HUES48 (cell line): ENCODE data around the gene GRIN3B.
"Not testable (repeated sequence)": the region's sequence is repeated elsewhere in the genome, so short reads cannot be mapped to it uniquely, and the experiment has no call there.

ENCODE experiments used
- H3K27ac ChIP-seq: one replicate; pipeline ENCODE4 v1.7.0; 2013; ENCODE audit warnings: low read depth, low read length, inconsistent platforms
- H3K27me3 ChIP-seq: 2 replicates; pipeline ENCODE4 v1.6.1; 2013; ENCODE audit warnings: mild to moderate bottlenecking, low read length; ENCODE audit not compliant: control insufficient read depth, insufficient read depth
- H3K36me3 ChIP-seq: 2 replicates; pipeline ENCODE4 v1.6.1; 2013; ENCODE audit warnings: low read length; ENCODE audit not compliant: control insufficient read depth, insufficient read depth
- H3K4me1 ChIP-seq: 2 replicates; pipeline ENCODE4 v1.6.1; 2013; ENCODE audit warnings: mild to moderate bottlenecking, low read length; ENCODE audit not compliant: control insufficient read depth, insufficient read depth
- H3K4me3 ChIP-seq: 2 replicates; pipeline ENCODE4 v1.5.1; 2013; ENCODE audit warnings: mild to moderate bottlenecking, low read depth, low read length
- H3K9ac ChIP-seq: 2 replicates; pipeline ENCODE4 v1.6.1; 2013; ENCODE audit warnings: mild to moderate bottlenecking, low read depth, low read length, moderate library complexity
- H3K9me3 ChIP-seq: 2 replicates; pipeline ENCODE4 v1.6.1; 2013; ENCODE audit warnings: low read length; ENCODE audit not compliant: control insufficient read depth, insufficient read depth

The GRIN3B gene

GRCh38 chr19:1000095-1000494 is at the start of gene GRIN3B:
Gene GRIN3B, plus strand, starts transcription at chr19:1000419. Its CDS starts 19 bp downstream, at chr19:1000438.
- Histone ChIP-seq H3K4me1 (no peaks in the 10 kb centered on the region), H3K4me3 (peak within 1 kb of the TSS; percentile 59; the same call in 1 of the 2 replicates), H3K9me3 (no peaks in the 10 kb centered on the region), H3K36me3 (no peaks in the 10 kb centered on the region), H3K9ac (no peak within 1 kb of the TSS), H3K27ac (no peak within 1 kb of the TSS), H3K27me3 (peaks cover 35% of the 10 kb centered on the region)

GRCh38 chr19:952049-952679 is 48.1 kb upstream of the GRIN3B start:
- Histone ChIP-seq H3K4me3 (no peak overlapping the region), H3K9ac (no peak overlapping the region), H3K27me3 (no peaks in the 10 kb centered on the region), H3K9me3 (no peaks in the 10 kb centered on the region), H3K36me3 (no peaks in the 10 kb centered on the region), H3K27ac (peak overlapping the region; percentile 78), H3K4me1 (peaks cover 18% of the 10 kb centered on the region)

GRCh38 chr19:952680-953444 is 47.4 kb upstream of the GRIN3B start:
- Histone ChIP-seq H3K27me3 (no peaks in the 10 kb centered on the region), H3K9me3 (no peaks in the 10 kb centered on the region), H3K4me3 (no peak overlapping the region; the same call in 1 of the 2 replicates), H3K27ac (peak overlapping the region; percentile 78), H3K4me1 (peaks cover 18% of the 10 kb centered on the region), H3K36me3 (no peaks in the 10 kb centered on the region), H3K9ac (no peak overlapping the region)

GRCh38 chr19:953445-954271 is 46.6 kb upstream of the GRIN3B start:
- Histone ChIP-seq H3K9ac (no peak overlapping the region), H3K4me3 (no peak overlapping the region), H3K27ac (peak overlapping the region; percentile 78), H3K9me3 (no peaks in the 10 kb centered on the region), H3K27me3 (no peaks in the 10 kb centered on the region), H3K36me3 (no peaks in the 10 kb centered on the region), H3K4me1 (peaks cover 18% of the 10 kb centered on the region)

- no peak overlapping the region for H3K9ac ChIP-seq
- peak overlapping the region; percentile 10 for H3K27ac ChIP-seq
- no peaks in the 10 kb centered on the region for H3K9me3 ChIP-seq
- H3K4me1 ChIP-seq = peaks cover 18% of the 10 kb centered on the region
- H3K36me3 ChIP-seq = no peaks in the 10 kb centered on the region
- no peaks in the 10 kb centered on the region for H3K27me3 ChIP-seq
- H3K4me3 ChIP-seq = no peak overlapping the region
Measured at GRCh38 chr19:954272-954671, 45.9 kb upstream of the GRIN3B start.

GRCh38 chr19:954672-955494 is 45.3 kb upstream of the GRIN3B start:
- peaks cover 3% of the 10 kb centered on the region; the same call in 1 of the 2 replicates for H3K36me3 ChIP-seq
- H3K27me3 ChIP-seq = no peaks in the 10 kb centered on the region
- H3K4me1 ChIP-seq = peaks cover 18% of the 10 kb centered on the region
- no peak overlapping the region for H3K4me3 ChIP-seq
- H3K9ac ChIP-seq = no peak overlapping the region
- no peaks in the 10 kb centered on the region for H3K9me3 ChIP-seq
- peak overlapping the region; percentile 64 for H3K27ac ChIP-seq

- no peaks in the 10 kb centered on the region for H3K27me3 ChIP-seq
- peak overlapping the region; percentile 64 for H3K27ac ChIP-seq
- H3K36me3 ChIP-seq = peaks cover 11% of the 10 kb centered on the region
- no peak overlapping the region for H3K9ac ChIP-seq
- H3K4me1 ChIP-seq = peaks cover 18% of the 10 kb centered on the region
- no peaks in the 10 kb centered on the region for H3K9me3 ChIP-seq
- no peak overlapping the region for H3K4me3 ChIP-seq
Measured at GRCh38 chr19:955803-956765, 44.1 kb upstream of the GRIN3B start.

GRCh38 chr19:956766-957440 is 43.3 kb upstream of the GRIN3B start:
- H3K27me3 ChIP-seq = no peaks in the 10 kb centered on the region
- H3K9ac ChIP-seq = no peak overlapping the region
- H3K36me3 ChIP-seq = peaks cover 11% of the 10 kb centered on the region
- H3K27ac ChIP-seq = peak overlapping the region; percentile 64
- no peak overlapping the region for H3K4me3 ChIP-seq
- H3K4me1 ChIP-seq = peaks cover 18% of the 10 kb centered on the region
- H3K9me3 ChIP-seq = no peaks in the 10 kb centered on the region

GRCh38 chr19:957578-957977 is 42.6 kb upstream of the GRIN3B start:
- not testable (repeated sequence) for H3K4me3 ChIP-seq, H3K9me3 ChIP-seq, H3K9ac ChIP-seq, H3K27me3 ChIP-seq
- Histone ChIP-seq H3K4me1 (peaks cover 17% of the 10 kb centered on the region), H3K27ac (peak overlapping the region; percentile 32), H3K36me3 (peaks cover 11% of the 10 kb centered on the region)
